ENCODE measurements around the gene F2RL2.

Gene F2RL2

DNA sequence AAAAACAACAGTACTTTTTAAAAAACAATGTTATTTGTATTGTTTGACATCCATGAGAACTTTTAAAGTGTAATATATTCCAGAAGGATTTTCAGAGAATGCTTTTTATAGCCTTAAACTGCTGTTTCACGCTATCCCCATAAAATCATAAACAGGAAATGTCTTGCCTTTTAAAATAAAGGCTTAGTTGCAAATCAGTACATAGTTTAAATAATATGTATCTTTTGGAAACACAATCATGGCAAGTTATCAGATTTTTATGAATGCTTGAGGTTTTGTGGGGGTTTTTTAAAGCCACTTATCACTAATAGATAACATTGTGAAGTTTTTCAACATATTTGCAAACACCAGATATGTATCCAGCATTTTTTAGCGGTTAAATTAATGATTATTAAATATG is 37.2 kb upstream of the F2RL2 start:
- WGBS, 2 donors (ENCODE audit: extremely low coverage in 2 of 2, insufficient read length in 2 of 2, insufficient replicate concordance in 1 of 2), result no CpG with 5 or more reads among the region's 2 CpGs
- peaks cover 0 to 58% of the 10 kb centered on the region in 2 donors for H3K36me3 ChIP-seq (replicated peaks in 1 of 2; ENCODE audit: control insufficient read depth in 2 of 2, insufficient read depth in 2 of 2, low read length in 2 of 2)
- no peak overlapping the region for H2BK120ac ChIP-seq (ENCODE audit: low read depth, low read length)
- H4K8ac ChIP-seq (ENCODE audit: low read depth, low read length), result no peak overlapping the region
- H3K27me3 ChIP-seq (ENCODE audit: control insufficient read depth in 3 of 3, insufficient read depth in 3 of 3, low read depth in 1 of 3, low read length in 3 of 3), result no peaks in the 10 kb centered on the region
- no peak overlapping the region for H2AK5ac ChIP-seq (ENCODE audit: low read depth, low read length)
- no peak overlapping the region for H3K4me2 ChIP-seq (ENCODE audit: insufficient read depth, low read length, poor library complexity, severe bottlenecking)
- no peak overlapping the region for H3K23ac ChIP-seq (ENCODE audit: low read depth, low read length, poor library complexity)
- H3K14ac ChIP-seq (ENCODE audit: low read length), result no peak overlapping the region
- H2AFZ ChIP-seq (ENCODE audit: low read length), result no peak overlapping the region
- H3K18ac ChIP-seq (ENCODE audit: low read length), result no peak overlapping the region
- H3K4me3 ChIP-seq (ENCODE audit: low read length in 2 of 2), result no peak overlapping the region
- H4K91ac ChIP-seq (ENCODE audit: low read depth, low read length, poor library complexity), result no peak overlapping the region
- no peak overlapping the region for H3K4ac ChIP-seq (ENCODE audit: low read length)
- H3K9ac ChIP-seq (ENCODE audit: low read depth, low read length, poor library complexity), result no peak overlapping the region
- H2BK5ac ChIP-seq (ENCODE audit: low read length), result no peak overlapping the region
- no peaks in the 10 kb centered on the region for H3K79me1 ChIP-seq (ENCODE audit: low read depth, low read length)
- no peak overlapping the region for H3K27ac ChIP-seq (replicated peaks; ENCODE audit: low read length)
- H2BK12ac ChIP-seq (ENCODE audit: low read length), result no peak overlapping the region
- H3K4me1 ChIP-seq (ENCODE audit: control insufficient read depth in 2 of 2, insufficient read depth in 1 of 2, low read depth in 1 of 2, low read length in 2 of 2), result no peaks in the 10 kb centered on the region
- H2BK15ac ChIP-seq (ENCODE audit: low read length), result no peak overlapping the region
- no peaks in the 10 kb centered on the region for H3K9me3 ChIP-seq (replicated peaks in 1 of 2; ENCODE audit: control insufficient read depth in 2 of 2, insufficient read depth in 1 of 2, low read depth in 1 of 2, low read length in 2 of 2)
- no peak for DNase-seq (ENCODE audit: low spot score)

DNA sequence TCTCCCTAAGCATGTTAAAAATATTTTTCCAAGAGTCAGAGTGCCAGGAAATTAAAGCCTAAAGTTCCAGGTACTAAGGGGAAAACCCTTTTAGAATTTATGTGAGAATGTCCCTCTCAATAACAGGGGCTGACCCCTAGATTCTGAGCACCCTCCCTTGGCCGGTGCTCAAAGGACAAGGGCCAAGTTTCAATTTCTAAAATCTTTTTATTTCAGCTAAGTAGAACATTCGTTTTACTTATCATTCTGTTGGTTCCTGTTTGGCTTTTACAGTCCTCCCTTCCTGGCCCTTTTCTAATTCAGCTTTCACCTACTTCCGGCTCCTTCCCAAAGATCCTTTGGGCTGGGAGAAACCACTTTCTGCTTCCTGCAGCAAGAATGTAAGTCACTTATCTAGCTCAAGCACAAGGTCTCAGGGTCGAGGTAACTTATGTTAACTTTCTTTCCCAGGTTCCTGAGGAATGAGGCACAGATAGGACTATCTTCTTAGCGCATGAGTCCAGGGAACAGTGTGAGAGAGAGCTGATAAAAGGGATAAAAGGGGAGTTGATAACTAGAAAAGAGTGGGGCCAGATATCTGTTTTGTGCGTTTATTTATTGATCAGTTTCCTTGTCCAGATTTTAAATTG is 34.6 kb upstream of the F2RL2 start:
- Histone ChIP-seq H3K4ac (ENCODE audit: low read length) (no peak overlapping the region), H3K23ac (ENCODE audit: low read depth, low read length, poor library complexity) (no peak overlapping the region), H3K14ac (ENCODE audit: low read length) (no peak overlapping the region), H3K4me2 (ENCODE audit: insufficient read depth, low read length, poor library complexity, severe bottlenecking) (no peak overlapping the region), H2AFZ (ENCODE audit: low read length) (no peak overlapping the region), H3K4me3 (ENCODE audit: low read length in 2 of 2) (no peak overlapping the region), H2BK12ac (ENCODE audit: low read length) (no peak overlapping the region), H4K91ac (ENCODE audit: low read depth, low read length, poor library complexity) (no peak overlapping the region), H4K8ac (ENCODE audit: low read depth, low read length) (no peak overlapping the region), H3K18ac (ENCODE audit: low read length) (no peak overlapping the region), H3K36me3 (replicated peaks in 1 of 2; ENCODE audit: control insufficient read depth in 2 of 2, insufficient read depth in 2 of 2, low read length in 2 of 2) (peaks cover 0 to 56% of the 10 kb centered on the region in 2 donors), H3K79me1 (ENCODE audit: low read depth, low read length) (no peaks in the 10 kb centered on the region), H3K9me3 (replicated peaks in 1 of 2; ENCODE audit: control insufficient read depth in 2 of 2, insufficient read depth in 1 of 2, low read depth in 1 of 2, low read length in 2 of 2) (no peaks in the 10 kb centered on the region), H2BK120ac (ENCODE audit: low read depth, low read length) (no peak overlapping the region), H2BK15ac (ENCODE audit: low read length) (no peak overlapping the region), H3K27me3 (ENCODE audit: control insufficient read depth in 3 of 3, insufficient read depth in 3 of 3, low read depth in 1 of 3, low read length in 3 of 3) (no peaks in the 10 kb centered on the region), H3K4me1 (ENCODE audit: control insufficient read depth in 2 of 2, insufficient read depth in 1 of 2, low read depth in 1 of 2, low read length in 2 of 2) (no peaks in the 10 kb centered on the region), H2BK5ac (ENCODE audit: low read length) (no peak overlapping the region), H3K9ac (ENCODE audit: low read depth, low read length, poor library complexity) (no peak overlapping the region), H2AK5ac (ENCODE audit: low read depth, low read length) (no peak overlapping the region), H3K27ac (replicated peaks; ENCODE audit: low read length) (no peak overlapping the region)
- no peak for DNase-seq (ENCODE audit: low spot score)
- no CpG with 5 or more reads among the region's 6 CpGs for WGBS, 2 donors (ENCODE audit: extremely low coverage in 2 of 2, insufficient read length in 2 of 2, insufficient replicate concordance in 1 of 2)

DNA sequence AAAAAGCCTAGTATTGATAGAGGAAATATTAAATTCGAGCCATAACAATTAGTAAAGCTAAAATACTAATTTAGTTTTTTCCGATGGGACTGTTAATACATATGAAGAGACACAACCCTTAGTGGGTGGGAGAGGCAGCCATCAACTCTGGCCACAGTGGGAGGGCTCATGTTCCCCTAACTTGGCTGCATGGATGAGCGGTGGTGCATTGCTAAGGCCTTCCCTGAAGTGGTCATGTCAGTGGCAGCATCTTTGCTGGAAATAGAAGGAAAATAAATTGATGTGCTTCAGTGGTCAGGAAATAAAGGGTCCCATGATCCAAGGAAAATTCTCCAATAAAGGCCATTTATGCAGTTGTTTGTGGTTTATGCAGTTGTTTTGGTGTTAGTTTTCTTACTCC is 33.9 kb upstream of the F2RL2 start:
- no peak overlapping the region for H3K27ac ChIP-seq (replicated peaks; ENCODE audit: low read length)

DNA sequence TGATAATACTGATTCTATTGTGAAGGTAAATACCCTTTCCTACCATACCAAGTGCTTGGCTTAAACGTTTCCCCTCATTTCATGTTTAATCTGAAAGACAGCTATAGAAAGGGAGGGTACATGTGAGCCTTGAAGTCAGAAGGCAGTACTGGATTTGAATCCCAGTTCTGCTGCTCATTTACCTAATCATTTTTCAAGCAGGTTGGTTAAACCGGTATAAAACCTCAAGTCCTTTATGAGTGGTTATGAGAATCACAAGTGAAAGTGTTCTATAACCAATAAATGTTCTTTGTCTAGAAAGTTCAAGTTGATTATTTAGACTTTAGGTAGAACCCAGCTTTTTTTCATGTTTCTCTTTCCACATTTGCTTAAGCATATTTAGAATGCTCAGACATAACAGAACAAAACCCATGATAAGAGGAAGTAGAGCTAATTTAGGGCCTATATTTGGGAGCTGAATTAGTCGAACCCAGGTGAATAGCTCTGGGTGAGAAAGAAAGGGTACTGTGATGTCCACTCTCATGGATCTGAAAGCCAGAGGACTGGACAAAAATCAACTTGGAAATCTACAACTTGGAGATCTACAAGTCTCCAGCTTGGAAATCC is 29.7 kb upstream of the F2RL2 start:
- H3K18ac ChIP-seq (ENCODE audit: low read length), result no peak overlapping the region
- H3K4me3 ChIP-seq (ENCODE audit: low read length in 2 of 2), result no peak overlapping the region
- peaks cover 4 to 25% of the 10 kb centered on the region in 2 donors for H3K9me3 ChIP-seq (replicated peaks in 1 of 2; ENCODE audit: control insufficient read depth in 2 of 2, insufficient read depth in 1 of 2, low read depth in 1 of 2, low read length in 2 of 2)
- DNase-seq (ENCODE audit: low spot score), result no peak
- no peak overlapping the region for H3K9ac ChIP-seq (ENCODE audit: low read depth, low read length, poor library complexity)
- no peak overlapping the region for H2AFZ ChIP-seq (ENCODE audit: low read length)
- no peak overlapping the region for H3K23ac ChIP-seq (ENCODE audit: low read depth, low read length, poor library complexity)
- no peak overlapping the region for H3K27ac ChIP-seq (replicated peaks; ENCODE audit: low read length)
- no peak overlapping the region for H3K14ac ChIP-seq (ENCODE audit: low read length)
- no peak overlapping the region for H4K91ac ChIP-seq (ENCODE audit: low read depth, low read length, poor library complexity)
- H3K4me2 ChIP-seq (ENCODE audit: insufficient read depth, low read length, poor library complexity, severe bottlenecking), result no peak overlapping the region
- H4K8ac ChIP-seq (ENCODE audit: low read depth, low read length), result no peak overlapping the region
- no peaks in the 10 kb centered on the region for H3K27me3 ChIP-seq (ENCODE audit: control insufficient read depth in 3 of 3, insufficient read depth in 3 of 3, low read depth in 1 of 3, low read length in 3 of 3)
- H2BK120ac ChIP-seq (ENCODE audit: low read depth, low read length), result no peak overlapping the region
- H2BK5ac ChIP-seq (ENCODE audit: low read length), result no peak overlapping the region
- H3K4ac ChIP-seq (ENCODE audit: low read length), result no peak overlapping the region
- no peaks in the 10 kb centered on the region for H3K79me1 ChIP-seq (ENCODE audit: low read depth, low read length)
- no peak overlapping the region for H2BK12ac ChIP-seq (ENCODE audit: low read length)
- no peak overlapping the region for H2AK5ac ChIP-seq (ENCODE audit: low read depth, low read length)
- no peaks in the 10 kb centered on the region for H3K4me1 ChIP-seq (ENCODE audit: control insufficient read depth in 2 of 2, insufficient read depth in 1 of 2, low read depth in 1 of 2, low read length in 2 of 2)
- H3K36me3 ChIP-seq (replicated peaks in 1 of 2; ENCODE audit: control insufficient read depth in 2 of 2, insufficient read depth in 2 of 2, low read length in 2 of 2), result peaks cover 1 to 25% of the 10 kb centered on the region in 2 donors
- no peak overlapping the region for H2BK15ac ChIP-seq (ENCODE audit: low read length)
- WGBS, 2 donors (ENCODE audit: extremely low coverage in 2 of 2, insufficient read length in 2 of 2, insufficient replicate concordance in 1 of 2), result no CpG with 5 or more reads among the region's 3 CpGs

More for the DNA sequence above, 33.9 kb upstream of the F2RL2 start:
- no peak overlapping the region for H3K9ac ChIP-seq (ENCODE audit: low read depth, low read length, poor library complexity)
- no peak overlapping the region for H2BK120ac ChIP-seq (ENCODE audit: low read depth, low read length)
- H2BK15ac ChIP-seq (ENCODE audit: low read length), result no peak overlapping the region
- WGBS, 2 donors (ENCODE audit: extremely low coverage in 2 of 2, insufficient read length in 2 of 2, insufficient replicate concordance in 1 of 2), result no CpG with 5 or more reads among the region's 3 CpGs
- no peaks in the 10 kb centered on the region for H3K4me1 ChIP-seq (ENCODE audit: control insufficient read depth in 2 of 2, insufficient read depth in 1 of 2, low read depth in 1 of 2, low read length in 2 of 2)
- H3K4me2 ChIP-seq (ENCODE audit: insufficient read depth, low read length, poor library complexity, severe bottlenecking), result no peak overlapping the region
- no peak overlapping the region for H2AK5ac ChIP-seq (ENCODE audit: low read depth, low read length)
- no peak overlapping the region for H3K4ac ChIP-seq (ENCODE audit: low read length)
- no peak overlapping the region for H4K91ac ChIP-seq (ENCODE audit: low read depth, low read length, poor library complexity)
- no peak overlapping the region for H2BK12ac ChIP-seq (ENCODE audit: low read length)
- H3K23ac ChIP-seq (ENCODE audit: low read depth, low read length, poor library complexity), result no peak overlapping the region
- no peak overlapping the region for H3K14ac ChIP-seq (ENCODE audit: low read length)
- H3K4me3 ChIP-seq (ENCODE audit: low read length in 2 of 2), result no peak overlapping the region
- H3K36me3 ChIP-seq (replicated peaks in 1 of 2; ENCODE audit: control insufficient read depth in 2 of 2, insufficient read depth in 2 of 2, low read length in 2 of 2), result peaks cover 0 to 52% of the 10 kb centered on the region in 2 donors
- H2AFZ ChIP-seq (ENCODE audit: low read length), result no peak overlapping the region
- no peaks in the 10 kb centered on the region for H3K9me3 ChIP-seq (replicated peaks in 1 of 2; ENCODE audit: control insufficient read depth in 2 of 2, insufficient read depth in 1 of 2, low read depth in 1 of 2, low read length in 2 of 2)
- H3K18ac ChIP-seq (ENCODE audit: low read length), result no peak overlapping the region
- H3K79me1 ChIP-seq (ENCODE audit: low read depth, low read length), result no peaks in the 10 kb centered on the region
- DNase-seq (ENCODE audit: low spot score), result no peak
- no peak overlapping the region for H2BK5ac ChIP-seq (ENCODE audit: low read length)
- H4K8ac ChIP-seq (ENCODE audit: low read depth, low read length), result no peak overlapping the region
- no peaks in the 10 kb centered on the region for H3K27me3 ChIP-seq (ENCODE audit: control insufficient read depth in 3 of 3, insufficient read depth in 3 of 3, low read depth in 1 of 3, low read length in 3 of 3)

All from neuronal stem cell (in vitro differentiated cells).